GM10248 (cell line): Measurements from ENCODE around the gene GATAD2A.

Source experiments
- CTCF ChIA-PET: fragments of 300-600 bp; sonication (Branson Sonifier 250); formaldehyde crosslinking; extraction: SDS; loops from one replicate; lab custom pipeline; 2021; ENCODE audit warnings: antibody characterized with exemption; lab: Yijun Ruan, JAX
- POLR2A ChIA-PET: fragments of 350-650 bp; sonication (Branson Sonifier 250); formaldehyde crosslinking; extraction: SDS; loops from one replicate; lab custom pipeline; 2020; ENCODE audit warnings: antibody characterized with exemption; lab: Yijun Ruan, JAX
- DNase-seq: peaks from one replicate; pipeline ENCODE4 v3.0.0; 2012; ENCODE audit errors: extremely low spot score
- TF ChIP-seq, protein P1 (sequence below): IDR thresholded peaks from 2 replicates; pipeline ENCODE4 v1.5.1; 2012; ENCODE audit warnings: mild to moderate bottlenecking, low read depth; ENCODE audit errors: extremely low read depth, missing control alignments, control extremely low read depth

The GATAD2A gene

DNA sequence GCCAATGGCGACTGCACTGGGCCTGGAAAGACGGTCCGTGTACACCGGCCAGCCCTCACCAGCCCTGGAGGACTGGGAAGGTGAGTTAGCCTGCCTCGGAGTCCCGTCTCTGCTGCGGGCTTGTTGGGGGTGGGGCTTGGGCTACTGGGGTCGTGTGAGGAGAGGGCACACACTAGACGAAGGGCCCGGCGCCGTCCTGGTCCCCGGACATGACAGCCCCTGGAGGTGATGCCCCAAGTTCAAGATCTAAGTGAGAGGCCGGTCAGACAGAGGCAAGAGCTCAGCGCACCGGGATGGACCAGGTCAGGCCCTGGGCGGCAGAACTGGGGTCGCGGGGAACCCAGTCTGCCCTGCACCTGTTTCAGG lies 134.2 kb downstream of the GATAD2A start:
- ChIA-PET POLR2A (no interaction called here), CTCF (interaction anchor here (3.0 to 14.9 kb wide), 2 partner anchors 8 to 11 kb away, joined by 18 to 251 read pairs; no protein-coding TSS in a partner anchor)
- DNase-seq: no peak
- TF ChIP-seq, protein P1, sequence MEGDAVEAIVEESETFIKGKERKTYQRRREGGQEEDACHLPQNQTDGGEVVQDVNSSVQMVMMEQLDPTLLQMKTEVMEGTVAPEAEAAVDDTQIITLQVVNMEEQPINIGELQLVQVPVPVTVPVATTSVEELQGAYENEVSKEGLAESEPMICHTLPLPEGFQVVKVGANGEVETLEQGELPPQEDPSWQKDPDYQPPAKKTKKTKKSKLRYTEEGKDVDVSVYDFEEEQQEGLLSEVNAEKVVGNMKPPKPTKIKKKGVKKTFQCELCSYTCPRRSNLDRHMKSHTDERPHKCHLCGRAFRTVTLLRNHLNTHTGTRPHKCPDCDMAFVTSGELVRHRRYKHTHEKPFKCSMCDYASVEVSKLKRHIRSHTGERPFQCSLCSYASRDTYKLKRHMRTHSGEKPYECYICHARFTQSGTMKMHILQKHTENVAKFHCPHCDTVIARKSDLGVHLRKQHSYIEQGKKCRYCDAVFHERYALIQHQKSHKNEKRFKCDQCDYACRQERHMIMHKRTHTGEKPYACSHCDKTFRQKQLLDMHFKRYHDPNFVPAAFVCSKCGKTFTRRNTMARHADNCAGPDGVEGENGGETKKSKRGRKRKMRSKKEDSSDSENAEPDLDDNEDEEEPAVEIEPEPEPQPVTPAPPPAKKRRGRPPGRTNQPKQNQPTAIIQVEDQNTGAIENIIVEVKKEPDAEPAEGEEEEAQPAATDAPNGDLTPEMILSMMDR: no peak

DNA sequence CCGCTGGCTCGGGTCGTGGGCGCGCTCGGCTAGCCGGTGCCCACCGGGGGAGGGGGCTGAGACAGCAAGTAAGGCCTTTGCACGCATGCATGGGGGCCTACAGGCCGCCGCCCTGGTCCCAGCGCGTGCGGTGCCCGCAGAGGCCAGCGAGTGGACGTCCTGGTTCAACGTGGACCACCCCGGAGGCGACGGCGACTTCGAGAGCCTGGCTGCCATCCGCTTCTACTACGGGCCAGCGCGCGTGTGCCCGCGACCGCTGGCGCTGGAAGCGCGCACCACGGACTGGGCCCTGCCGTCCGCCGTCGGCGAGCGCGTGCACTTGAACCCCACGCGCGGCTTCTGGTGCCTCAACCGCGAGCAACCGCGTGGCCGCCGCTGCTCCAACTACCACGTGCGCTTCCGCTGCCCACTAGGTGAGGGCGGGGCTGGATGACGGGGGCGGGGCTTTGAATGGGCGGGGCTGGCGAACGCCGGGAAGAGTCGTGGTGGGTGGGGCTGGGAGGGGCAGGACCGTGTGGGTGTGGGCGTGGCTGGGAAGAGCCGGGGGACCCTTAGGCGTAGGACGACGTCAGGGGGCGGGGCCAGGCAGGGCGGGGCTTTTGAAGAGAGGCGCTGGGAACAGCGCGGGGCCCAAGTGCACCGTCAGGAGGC lies 134.7 kb downstream of the GATAD2A start:
- TF ChIP-seq, protein P1: no peak
- POLR2A ChIA-PET: no interaction called here
- CTCF ChIA-PET: interaction anchor here (1.3 to 14.9 kb wide), 3 partner anchors 8 to 11 kb away, joined by 3 to 251 read pairs (median 18); no protein-coding TSS in a partner anchor
- peak; percentile 83 for DNase-seq

DNA sequence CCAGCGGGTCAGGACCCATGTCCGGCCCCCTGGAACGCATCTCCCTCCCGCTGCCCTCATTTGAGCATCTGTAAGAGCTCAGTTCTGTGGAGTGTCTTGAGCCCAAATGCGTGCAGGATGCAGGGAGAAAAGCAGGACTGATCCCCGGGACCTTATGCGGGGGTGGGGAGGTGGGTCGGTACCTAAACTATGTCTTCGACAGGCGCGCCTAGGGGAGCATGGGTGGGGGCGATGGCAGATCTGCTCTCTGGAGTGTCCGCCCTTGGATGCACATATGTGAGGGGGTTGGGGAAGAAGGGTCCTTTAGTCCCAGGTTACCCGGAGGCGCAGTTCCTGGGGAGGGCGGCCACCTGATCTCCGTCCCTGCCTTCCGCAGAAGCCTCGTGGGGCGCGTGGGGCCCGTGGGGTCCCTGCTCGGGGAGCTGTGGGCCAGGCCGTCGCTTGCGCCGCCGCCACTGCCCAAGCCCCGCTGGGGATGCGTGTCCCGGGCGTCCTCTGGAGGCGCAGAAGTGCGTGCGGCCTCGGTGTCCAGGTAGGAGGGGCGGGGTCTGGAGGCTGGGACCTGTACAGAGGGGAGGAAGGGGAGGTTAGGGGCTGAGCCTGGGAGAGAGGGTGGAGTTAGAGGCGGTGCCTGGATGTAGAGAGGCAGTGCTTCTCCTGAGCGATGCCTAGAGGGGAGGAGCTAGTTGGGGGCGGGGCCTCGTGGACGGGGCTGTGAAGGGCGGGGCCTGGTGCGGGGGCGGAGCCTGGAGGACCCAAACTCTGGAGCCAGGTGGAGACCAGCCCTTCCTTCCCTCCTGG lies 135.4 kb downstream of the GATAD2A start:
- TF ChIP-seq, protein P1: no peak
- POLR2A ChIA-PET: interaction anchor here (0.6 kb wide), 1 partner anchor 176 kb away, joined by 5 read pairs; no protein-coding TSS in a partner anchor
- DNase-seq: peak; percentile 88
- CTCF ChIA-PET: interaction anchor here (1.3 to 14.9 kb wide), 3 partner anchors 9 to 12 kb away, joined by 3 to 251 read pairs (median 18); no protein-coding TSS in a partner anchor

DNA sequence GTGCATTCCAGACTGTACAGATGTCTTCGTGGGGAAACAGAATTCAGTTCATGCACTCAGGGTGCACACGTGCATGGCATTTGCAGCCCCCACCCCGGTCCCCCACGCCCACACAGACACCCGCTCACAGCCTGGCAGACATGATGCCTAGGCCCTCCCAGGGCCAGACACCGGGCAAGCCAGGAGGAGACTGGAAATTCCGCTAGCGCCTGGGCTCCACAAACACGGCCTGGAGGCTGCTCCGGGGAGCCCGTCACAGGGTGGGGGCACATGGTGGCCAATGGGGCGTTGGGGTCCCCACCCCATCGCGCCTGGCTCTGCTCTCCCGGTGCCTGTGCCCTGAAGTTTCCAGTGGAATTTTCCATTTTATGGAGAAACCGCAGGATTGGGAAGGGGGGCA lies 136.1 kb downstream of the GATAD2A start:
- POLR2A ChIA-PET: no interaction called here
- CTCF ChIA-PET: interaction anchor here (1.3 to 14.9 kb wide), 3 partner anchors 9 to 12 kb away, joined by 3 to 251 read pairs (median 18); no protein-coding TSS in a partner anchor
- DNase-seq: no peak
- TF ChIP-seq, protein P1: no peak

DNA sequence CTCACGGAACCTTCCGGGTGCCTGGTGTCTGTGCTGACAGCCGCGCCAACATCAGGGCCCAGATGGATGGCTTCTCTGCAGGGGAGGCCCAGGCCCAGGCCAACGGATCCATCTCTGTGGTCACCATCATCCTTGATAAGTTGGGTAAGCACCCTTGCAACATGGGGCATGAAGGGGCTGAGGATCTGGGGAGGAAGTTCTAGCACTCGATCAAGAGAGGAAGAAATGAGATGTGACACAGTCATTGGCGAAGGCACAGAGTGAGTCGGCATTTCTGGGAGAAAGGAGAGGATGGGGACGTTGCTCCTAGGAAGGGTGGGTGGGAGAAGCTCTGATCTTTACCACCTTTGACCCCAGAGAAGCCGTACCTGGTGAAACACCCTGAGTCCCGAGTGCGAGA lies 137.0 kb downstream of the GATAD2A start:
- DNase-seq: no peak
- POLR2A ChIA-PET: no interaction called here
- CTCF ChIA-PET: interaction anchor here (2.3 to 16.5 kb wide), 2 partner anchors 8 to 10 kb away, joined by 11 to 251 read pairs; partner anchors contain the start of genes CILP2 and YJEFN3
- TF ChIP-seq, protein P1: no peak

DNA sequence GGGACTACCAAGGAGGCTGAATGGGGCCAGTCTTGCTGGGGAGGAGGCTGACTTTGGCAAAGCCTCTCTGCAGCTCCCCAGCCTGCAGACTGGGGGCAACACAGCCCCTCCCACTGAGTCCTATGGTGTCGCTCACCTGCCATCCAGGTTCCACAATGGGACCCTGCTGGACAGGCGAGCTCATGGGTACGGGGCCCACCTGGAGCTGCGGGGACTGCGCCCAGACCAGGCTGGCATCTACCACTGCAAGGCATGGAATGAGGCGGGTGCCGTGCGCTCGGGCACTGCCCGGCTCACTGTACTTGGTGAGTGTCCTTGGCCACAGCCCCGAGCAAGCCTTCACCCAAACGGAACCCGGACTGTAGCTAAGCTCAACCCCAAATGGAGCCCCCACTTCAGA lies 137.6 kb downstream of the GATAD2A start:
- POLR2A ChIA-PET: no interaction called here
- DNase-seq: no peak
- CTCF ChIA-PET: interaction anchor here (1.8 to 16.5 kb wide), 3 partner anchors 9 to 11 kb away, joined by 8 to 251 read pairs (median 11); partner anchors contain the start of genes CILP2 and YJEFN3
- TF ChIP-seq, protein P1: no peak
